ENCODE results near the gene RGS11. TPM values are rescaled to one million over a fixed set of nuclear protein-coding genes. Genes with fewer than 3 reads are reported as not detected.
"Not testable (repeated sequence)": the region's sequence is repeated elsewhere in the genome, so short reads cannot be mapped to it uniquely, and the experiment has no call there.

RGS11 gene
- total RNA-seq, 4 donors from 2014 or later = 20.8 to 59.0 (median 29.7) TPM

DNA sequence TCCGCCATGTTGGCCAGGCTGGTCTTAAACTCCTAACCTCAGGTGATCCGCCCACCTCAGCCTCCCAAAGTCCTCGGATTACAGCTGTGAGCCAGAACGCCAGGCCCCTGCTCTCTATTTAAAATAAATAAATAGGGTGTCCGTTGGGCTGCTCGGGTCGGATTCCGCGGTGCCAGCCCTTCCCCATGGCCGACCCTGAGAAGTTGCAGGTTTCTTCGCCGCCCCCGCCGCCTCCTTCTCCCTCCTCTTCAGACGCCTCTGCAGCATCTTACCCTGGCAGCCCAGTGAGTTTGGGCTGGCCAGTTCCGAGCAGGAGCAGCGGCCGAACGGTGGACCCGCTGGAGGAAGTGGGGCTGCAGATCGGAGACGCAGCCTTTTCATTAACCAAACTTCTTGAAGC, 44.8 kb downstream of the RGS11 start:
- Histone ChIP-seq H3K27me3 (no peaks in the 10 kb centered on the region), H3K4me1 (peaks cover 0 to 44% (median 18%) of the 10 kb centered on the region in 4 donors), H3K27ac (no peak overlapping the region), H3K36me3 (peaks cover 0 to 15% (median 4%) of the 10 kb centered on the region in 3 donors), H3K9me3 (no peaks in the 10 kb centered on the region), H3K4me3 (no peak overlapping the region)
- TF ChIP-seq CTCF (IDR thresholded peaks at IDR 0.05) = no peak
- TF ChIP-seq EP300 (IDR thresholded peaks at IDR 0.05) = no peak
- TF ChIP-seq POLR2A (IDR thresholded peaks at IDR 0.05) = no peak
- no peak for DNase-seq (ENCODE audit: low spot score in 2 of 2)
- 80 to 90% methylated on average over 22 of the region's 22 CpGs for WGBS, 2 donors

DNA sequence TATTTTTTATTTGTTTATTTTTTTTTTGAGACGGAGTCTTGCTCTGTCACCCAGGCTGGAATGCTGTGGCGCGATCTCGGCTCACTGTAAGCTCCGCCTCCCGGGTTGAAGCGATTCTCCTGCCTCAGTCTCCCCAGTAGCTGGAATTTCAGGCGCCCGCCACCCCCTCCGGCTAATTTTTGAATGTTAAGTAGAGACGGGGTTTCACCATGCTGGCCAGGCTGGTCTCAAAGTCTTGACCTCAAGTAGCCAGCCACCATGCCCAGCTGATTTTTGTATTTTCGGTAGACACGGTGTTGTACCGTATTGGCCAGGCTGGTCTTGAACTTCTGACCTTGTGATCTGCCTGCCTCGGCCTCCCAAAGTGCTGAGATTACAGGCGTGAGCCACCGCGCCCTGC, 45.4 kb downstream of the RGS11 start:
- H3K27ac ChIP-seq; H3K9me3 ChIP-seq; H3K4me3 ChIP-seq; H3K27me3 ChIP-seq; DNase-seq (ENCODE audit: low spot score in 2 of 2): not testable (repeated sequence)
- Histone ChIP-seq H3K4me1 (peaks cover 0 to 38% (median 13%) of the 10 kb centered on the region in 4 donors), H3K36me3 (peaks cover 0 to 21% (median 9%) of the 10 kb centered on the region in 3 donors)
- 96% methylated on average over 18 of the region's 18 CpGs for WGBS, 2 donors

DNA sequence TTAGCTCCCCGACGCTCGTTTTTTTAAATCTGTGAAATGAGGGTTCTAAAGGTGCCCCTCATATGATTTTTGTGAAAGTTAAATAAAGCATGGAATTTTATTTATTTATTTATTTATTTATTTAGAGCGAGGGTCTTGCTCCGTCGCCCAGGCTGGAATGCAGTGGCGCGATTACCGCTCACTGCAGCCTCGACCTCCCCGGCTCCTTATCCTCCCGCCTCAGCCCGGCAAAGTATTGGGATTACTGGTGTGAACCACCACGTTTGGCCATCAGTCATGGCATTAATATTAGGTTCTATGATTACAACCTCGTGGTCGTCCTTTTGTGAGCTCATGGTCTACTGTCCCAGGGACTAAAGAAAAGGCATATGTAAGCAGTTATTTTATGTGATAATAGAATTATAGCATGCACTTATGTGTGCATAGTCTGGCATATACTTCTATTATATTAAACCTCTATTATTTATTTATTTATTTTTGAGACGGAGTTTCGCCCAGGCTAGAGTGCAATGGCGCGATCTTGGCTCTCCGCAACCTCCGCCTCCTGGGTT, 45.9 kb downstream of the RGS11 start:
- H3K27ac ChIP-seq = peak overlapping the region; percentile 97 to 100 (median 98)
- no peaks in the 10 kb centered on the region for H3K27me3 ChIP-seq
- H3K4me3 ChIP-seq = peak overlapping the region; percentile 75 to 96 (median 88)

GRCh38 chr16:228852-229730, 46.7 kb downstream of the RGS11 start, which contains the start of gene LUC7L:
TSS of gene LUC7L (minus strand) at chr16:229449. CDS start at chr16:229339, 110 bp downstream.
- WGBS, 2 donors = 1 to 3% methylated on average over 56 to 74 of the region's 88 CpGs

More for the DNA sequence above, 45.9 kb downstream of the RGS11 start:
- 81 to 84% methylated on average over 22 of the region's 22 CpGs for WGBS, 2 donors
- Histone ChIP-seq H3K36me3 (peaks cover 0 to 27% (median 13%) of the 10 kb centered on the region in 3 donors), H3K9me3 (no peaks in the 10 kb centered on the region), H3K4me1 (peaks cover 0 to 36% (median 12%) of the 10 kb centered on the region in 4 donors)
- no peak for DNase-seq (ENCODE audit: low spot score in 2 of 2)
- TF ChIP-seq POLR2A (IDR thresholded peaks at IDR 0.05) (no peak), EP300 (IDR thresholded peaks at IDR 0.05) (no peak), CTCF (IDR thresholded peaks at IDR 0.05) (no peak)

More at GRCh38 chr16:228852-229730, 46.7 kb downstream of the RGS11 start, which contains the start of gene LUC7L:
- DNase-seq (ENCODE audit: low spot score in 2 of 2) = peak; percentile 75 to 78
- Histone ChIP-seq H3K9me3 (no peaks in the 10 kb centered on the region), H3K4me3 (peak within 1 kb of the TSS; percentile 75 to 96 (median 88)), H3K27ac (peak within 1 kb of the TSS; percentile 97 to 100 (median 98)), H3K4me1 (peaks cover 0 to 35% (median 12%) of the 10 kb centered on the region in 4 donors), H3K36me3 (peaks cover 0 to 34% (median 16%) of the 10 kb centered on the region in 3 donors), H3K27me3 (no peaks in the 10 kb centered on the region)
- TF ChIP-seq CTCF (IDR thresholded peaks at IDR 0.05) (peak in 2 of 5 experiments; percentile 34 to 49), POLR2A (IDR thresholded peaks at IDR 0.05) (peak; percentile 92 to 99), EP300 (IDR thresholded peaks at IDR 0.05) (peak; percentile 89 to 100)
